Stomach (tissue), 9 donors: Measurements from ENCODE around the gene FKBP7. TPM values are rescaled to one million over a fixed set of nuclear protein-coding genes. Genes with fewer than 3 reads are reported as not detected.
A peak's percentile ranks its signal among the peaks of the same experiment; 100 is the strongest.

Source experiments
- DNase-seq, 2 donors: peaks; one replicate each; pipeline versions ENCODE4 v3.0.0 to v3.0.0-alpha.2; 2013 to 2019
- H3K27ac ChIP-seq, 5 donors: fragments of 200-600 bp in 4 of 5; sonication (generic) in 4 of 5; one replicate each; pipeline ENCODE4 v1.5.1; 2013 to 2019; ENCODE audit warnings: mild to moderate bottlenecking in 1 of 5, moderate library complexity in 1 of 5
- H3K27me3 ChIP-seq, 3 donors: fragments of 200-600 bp; sonication (generic); one replicate each; pipeline ENCODE4 v1.5.1; 2017 to 2019; ENCODE audit warnings: mixed run types in 1 of 3
- H3K36me3 ChIP-seq, 4 donors: fragments of 200-600 bp; sonication (generic); 1 replicate in 3 of 4; 2 replicates in 1 of 4; pipeline ENCODE4 v1.5.1; 2016 to 2019
- H3K4me1 ChIP-seq, 4 donors: fragments of 200-600 bp; sonication (generic); one replicate each; pipeline ENCODE4 v1.5.1; 2016 to 2019
- H3K4me3 ChIP-seq, 4 donors: fragments of 200-600 bp; sonication (generic) in 3 of 4; one replicate each; pipeline ENCODE4 v1.5.1; 2016 to 2019; ENCODE audit warnings: mild to moderate bottlenecking in 1 of 4
- H3K9me3 ChIP-seq, 4 donors: fragments of 200-600 bp; sonication (generic); one replicate each; pipeline ENCODE4 v1.5.1; 2016 to 2019
- CTCF ChIP-seq, 7 experiments: fragments of 450-650 bp in 4 of 7; fragments of 200-600 bp in 3 of 7; sonication (generic) in 3 of 7; IDR thresholded peaks; one replicate each; pipeline ENCODE4 v1.5.1; 2016 to 2019; ENCODE audit warnings: antibody characterized with exemption in 7 of 7, control low read depth in 2 of 7, mild to moderate bottlenecking in 1 of 7
- EP300 ChIP-seq: sonication (generic); formaldehyde crosslinking; IDR thresholded peaks from one replicate; pipeline ENCODE4 v1.6.1; 2017; ENCODE audit warnings: antibody characterized with exemption
- POLR2A ChIP-seq, 4 donors: fragments of 450-650 bp; IDR thresholded peaks; one replicate each; pipeline ENCODE4 v1.6.1; 2016; ENCODE audit warnings: antibody characterized with exemption in 4 of 4, control low read depth in 2 of 4, mild to moderate bottlenecking in 1 of 4, moderate library complexity in 1 of 4
- POLR2AphosphoS5 ChIP-seq, 3 donors: sonication (generic); formaldehyde crosslinking; IDR thresholded peaks; one replicate each; pipeline ENCODE4 v1.6.1; 2016; ENCODE audit warnings: antibody characterized with exemption in 3 of 3
- WGBS, 5 donors: extraction: QIAGEN DNeasy Blood & Tissue Kit in 3 of 5; methylation state at CpG; one replicate each; pipeline versions ENCODE4 v1.1.5 to v1.1.7; 2013 to 2018; 5-methylcytosine and 5-hydroxymethylcytosine counted together
- intact Hi-C: fragments of 100-400 bp; cut with DNase I; formaldehyde crosslinking; loops from one replicate; pipeline ENCODE4 v1.15.1; 2023; ENCODE audit warnings: low total_unique reads
- polyA plus RNA-seq, 3 donors: library from polyadenylated mRNA; stranded (reverse); fragments of 200-250 nt; gene quantifications; one replicate each; pipeline ENCODE4 v1.2.3, GENCODE V29; 2013
- total RNA-seq, 5 donors: library from RNA; depleted of rRNA; stranded (reverse); fragments of >200 nt; gene quantifications; one replicate each; pipeline versions ENCODE4 v1.1.0 to v1.2.3, GENCODE V29; 2014 to 2016
- donor health status: healthy with polysubstance abuse.
- donor health status: Bipolar disorder and iron deficiency.
- donor health status: healthy.

FKBP7 gene
- total and polyA plus RNA-seq, 8 donors = 0.87 to 31.4 (median 4.7) TPM

- intact Hi-C loops = no loop called here
- TF ChIP-seq POLR2AphosphoS5 (IDR thresholded peaks at IDR 0.05) = no peak
- TF ChIP-seq EP300 = no peak
- no peak for TF ChIP-seq POLR2A (IDR thresholded peaks at IDR 0.05)
- no peak for TF ChIP-seq CTCF (IDR thresholded peaks at IDR 0.05)
Observed at GRCh38 chr2:178469219-178469849, 9.1 kb downstream of the FKBP7 start.

GRCh38 chr2:178457390-178457886, 21.0 kb downstream of the FKBP7 start:
- no peak for DNase-seq
- TF ChIP-seq CTCF (IDR thresholded peaks at IDR 0.05) (no peak), POLR2AphosphoS5 (IDR thresholded peaks at IDR 0.05) (no peak), EP300 (no peak)
- Histone ChIP-seq H3K9me3 (no peaks in the 10 kb centered on the region), H3K27me3 (no peaks in the 10 kb centered on the region), H3K4me3 (no peak overlapping the region), H3K27ac (no peak overlapping the region), H3K36me3 (no peaks in the 10 kb centered on the region), H3K4me1 (peaks cover 0 to 3% (median 0%) of the 10 kb centered on the region in 4 donors)
- intact Hi-C loops = no loop called here
- 88 to 97% (median 93%) methylated on average over 11 of the region's 11 CpGs for WGBS, 5 donors

More at GRCh38 chr2:178469219-178469849, 9.1 kb downstream of the FKBP7 start:
- H3K9me3 ChIP-seq = no peaks in the 10 kb centered on the region
- H3K4me1 ChIP-seq = no peaks in the 10 kb centered on the region
- DNase-seq = no peak
- no peak overlapping the region for H3K4me3 ChIP-seq
- H3K36me3 ChIP-seq = peaks cover 0 to 42% (median 36%) of the 10 kb centered on the region in 4 donors
- no peaks in the 10 kb centered on the region for H3K27me3 ChIP-seq
- 87 to 92% (median 89%) methylated on average over 7 of the region's 7 CpGs for WGBS, 5 donors
- H3K27ac ChIP-seq = no peak overlapping the region

- no peak for DNase-seq
- H3K4me3 ChIP-seq = no peak overlapping the region
- intact Hi-C loops = no loop called here
Observed at GRCh38 chr2:178455947-178456346, 22.5 kb downstream of the FKBP7 start.

GRCh38 chr2:178452870-178453269, 25.5 kb downstream of the FKBP7 start:
- DNase-seq = peak in 1 of 2 donors; percentile 17
- no peaks in the 10 kb centered on the region for H3K9me3 ChIP-seq
- intact Hi-C loops = no loop called here
- H3K36me3 ChIP-seq = peaks cover 0 to 10% (median 9%) of the 10 kb centered on the region in 4 donors
- WGBS, 5 donors = 46 to 61% (median 51%) methylated on average over 5 of the region's 5 CpGs
- H3K27ac ChIP-seq = no peak overlapping the region
- no peaks in the 10 kb centered on the region for H3K27me3 ChIP-seq
- no peak overlapping the region for H3K4me3 ChIP-seq
- TF ChIP-seq EP300 (no peak), POLR2AphosphoS5 (IDR thresholded peaks at IDR 0.05) (no peak), POLR2A (IDR thresholded peaks at IDR 0.05) (no peak), CTCF (IDR thresholded peaks at IDR 0.05) (no peak)
- peaks cover 7 to 38% (median 24%) of the 10 kb centered on the region in 4 donors for H3K4me1 ChIP-seq

More at GRCh38 chr2:178455947-178456346, 22.5 kb downstream of the FKBP7 start:
- Histone ChIP-seq H3K9me3 (no peaks in the 10 kb centered on the region), H3K36me3 (no peaks in the 10 kb centered on the region), H3K27ac (no peak overlapping the region), H3K27me3 (no peaks in the 10 kb centered on the region), H3K4me1 (peaks cover 0 to 12% (median 3%) of the 10 kb centered on the region in 4 donors)
- 90 to 95% (median 92%) methylated on average over 5 of the region's 5 CpGs for WGBS, 5 donors
- TF ChIP-seq POLR2AphosphoS5 (IDR thresholded peaks at IDR 0.05) (no peak), EP300 (no peak), POLR2A (IDR thresholded peaks at IDR 0.05) (no peak), CTCF (IDR thresholded peaks at IDR 0.05) (no peak)
